ENCODE measurements around the gene AGAP1.
"Not testable (repeated sequence)": the region's sequence is repeated elsewhere in the genome, so short reads cannot be mapped to it uniquely, and the experiment has no call there.

AGAP1 gene

GRCh38 chr2:236086403-236086970 is 592.6 kb downstream of the AGAP1 start:
- no peak overlapping the region for H3K9ac ChIP-seq

GRCh38 chr2:236086971-236087465 is 593.2 kb downstream of the AGAP1 start:
- Histone ChIP-seq H3K9ac (no peak overlapping the region), H3K36me3 (peaks cover 26% of the 10 kb centered on the region; the same call in 1 of the 2 replicates), H3K27ac (no peak overlapping the region), H3K27me3 (no peaks in the 10 kb centered on the region), H3K9me3 (no peaks in the 10 kb centered on the region), H3K4me2 (no peak overlapping the region), H3K4me3 (no peak overlapping the region), H4K20me1 (peaks cover 28% of the 10 kb centered on the region), H3K4me1 (peaks cover 23% of the 10 kb centered on the region)
- no peak for TF ChIP-seq Cebpa-rat (IDR thresholded peaks at IDR 0.05)

More at GRCh38 chr2:236086403-236086970, 592.6 kb downstream of the AGAP1 start:
- Histone ChIP-seq H3K36me3 (peaks cover 26% of the 10 kb centered on the region; the same call in 1 of the 2 replicates), H4K20me1 (peaks cover 28% of the 10 kb centered on the region), H3K27ac (no peak overlapping the region), H3K9me3 (no peaks in the 10 kb centered on the region), H3K4me2 (no peak overlapping the region), H3K4me3 (no peak overlapping the region), H3K27me3 (no peaks in the 10 kb centered on the region), H3K4me1 (peaks cover 23% of the 10 kb centered on the region)
- TF ChIP-seq Cebpa-rat (IDR thresholded peaks at IDR 0.05) = no peak

GRCh38 chr2:236088368-236089057 is 594.7 kb downstream of the AGAP1 start:
- no peak for TF ChIP-seq Cebpa-rat (IDR thresholded peaks at IDR 0.05)
- no peak overlapping the region for H3K4me2 ChIP-seq
- peaks cover 28% of the 10 kb centered on the region for H4K20me1 ChIP-seq
- H3K9ac ChIP-seq = no peak overlapping the region
- H3K4me3 ChIP-seq = no peak overlapping the region
- peaks cover 18% of the 10 kb centered on the region; the same call in 1 of the 2 replicates for H3K36me3 ChIP-seq
- H3K27ac ChIP-seq = no peak overlapping the region
- H3K4me1 ChIP-seq = peaks cover 23% of the 10 kb centered on the region
- H3K27me3 ChIP-seq = no peaks in the 10 kb centered on the region
- no peaks in the 10 kb centered on the region for H3K9me3 ChIP-seq

- no peak overlapping the region for H3K4me3 ChIP-seq
- no peak for TF ChIP-seq Cebpa-rat (IDR thresholded peaks at IDR 0.05)
- peaks cover 28% of the 10 kb centered on the region for H4K20me1 ChIP-seq
- no peaks in the 10 kb centered on the region for H3K27me3 ChIP-seq
- no peak overlapping the region for H3K4me2 ChIP-seq
- H3K27ac ChIP-seq = no peak overlapping the region
- H3K9ac ChIP-seq = no peak overlapping the region
- no peaks in the 10 kb centered on the region for H3K9me3 ChIP-seq
- peaks cover 18% of the 10 kb centered on the region; the same call in 1 of the 2 replicates for H3K36me3 ChIP-seq
- peaks cover 15% of the 10 kb centered on the region for H3K4me1 ChIP-seq
Observed at GRCh38 chr2:236089271-236090026, 595.6 kb downstream of the AGAP1 start.

- Histone ChIP-seq H3K4me1 (peaks cover 10% of the 10 kb centered on the region), H3K9me3 (no peaks in the 10 kb centered on the region), H3K36me3 (peaks cover 18% of the 10 kb centered on the region; the same call in 1 of the 2 replicates), H3K4me3 (no peak overlapping the region), H3K27ac (no peak overlapping the region), H3K4me2 (no peak overlapping the region), H3K9ac (no peak overlapping the region), H3K27me3 (no peaks in the 10 kb centered on the region), H4K20me1 (peaks cover 28% of the 10 kb centered on the region)
- no peak for TF ChIP-seq Cebpa-rat (IDR thresholded peaks at IDR 0.05)
Observed at GRCh38 chr2:236090027-236090382, 596.2 kb downstream of the AGAP1 start.

GRCh38 chr2:236090826-236091225 is 597.0 kb downstream of the AGAP1 start:
- not testable (repeated sequence) for H3K27ac ChIP-seq, H3K9me3 ChIP-seq, H3K27me3 ChIP-seq, H3K4me2 ChIP-seq, H3K9ac ChIP-seq, H3K4me3 ChIP-seq, H3K4me1 ChIP-seq
- peaks cover 20% of the 10 kb centered on the region for H4K20me1 ChIP-seq
- H3K36me3 ChIP-seq = peaks cover 20% of the 10 kb centered on the region; the same call in 1 of the 2 replicates

GRCh38 chr2:236092714-236093113 is 598.9 kb downstream of the AGAP1 start:
- H3K27me3 ChIP-seq = no peaks in the 10 kb centered on the region
- no peaks in the 10 kb centered on the region for H3K4me1 ChIP-seq
- H4K20me1 ChIP-seq = peaks cover 16% of the 10 kb centered on the region; the same call in 1 of the 2 replicates
- H3K4me2 ChIP-seq = no peak overlapping the region
- H3K4me3 ChIP-seq = no peak overlapping the region
- no peaks in the 10 kb centered on the region for H3K9me3 ChIP-seq
- H3K9ac ChIP-seq = no peak overlapping the region
- no peak overlapping the region for H3K27ac ChIP-seq
- TF ChIP-seq Cebpa-rat (IDR thresholded peaks at IDR 0.05) = no peak
- peaks cover 29% of the 10 kb centered on the region; the same call in 1 of the 2 replicates for H3K36me3 ChIP-seq

GRCh38 chr2:236093134-236093533 is 599.3 kb downstream of the AGAP1 start:
- H3K27ac ChIP-seq = no peak overlapping the region
- H3K9ac ChIP-seq = no peak overlapping the region
- H3K4me1 ChIP-seq = no peaks in the 10 kb centered on the region
- H3K4me3 ChIP-seq = no peak overlapping the region
- H3K36me3 ChIP-seq = peaks cover 25% of the 10 kb centered on the region; the same call in 1 of the 2 replicates
- no peaks in the 10 kb centered on the region for H3K27me3 ChIP-seq
- H3K4me2 ChIP-seq = no peak overlapping the region
- peaks cover 12% of the 10 kb centered on the region; the same call in 1 of the 2 replicates for H4K20me1 ChIP-seq
- H3K9me3 ChIP-seq = no peaks in the 10 kb centered on the region
- TF ChIP-seq Cebpa-rat (IDR thresholded peaks at IDR 0.05) = no peak

- Histone ChIP-seq H3K9me3 (no peaks in the 10 kb centered on the region), H3K27ac (no peak overlapping the region), H3K4me1 (no peaks in the 10 kb centered on the region), H3K4me2 (no peak overlapping the region), H3K27me3 (no peaks in the 10 kb centered on the region), H3K36me3 (peaks cover 18% of the 10 kb centered on the region; the same call in 1 of the 2 replicates), H3K4me3 (no peak overlapping the region), H3K9ac (no peak overlapping the region), H4K20me1 (no peaks in the 10 kb centered on the region)
- no peak for TF ChIP-seq Cebpa-rat (IDR thresholded peaks at IDR 0.05)
Observed at GRCh38 chr2:236095504-236095903, 601.7 kb downstream of the AGAP1 start.
